NOMO-1 (cell line): Measurements from ENCODE around the gene THEMIS.
"Not testable (repeated sequence)": the region's sequence is repeated elsewhere in the genome, so short reads cannot be mapped to it uniquely, and the experiment has no call there.

Experiments used
- DNase-seq, 2 experiments: peaks; one replicate each; lab custom pipeline; 2025; ENCODE audit not compliant: unreplicated experiment in 2 of 2; lab: John Stamatoyannopoulos, UW

The THEMIS gene

DNA sequence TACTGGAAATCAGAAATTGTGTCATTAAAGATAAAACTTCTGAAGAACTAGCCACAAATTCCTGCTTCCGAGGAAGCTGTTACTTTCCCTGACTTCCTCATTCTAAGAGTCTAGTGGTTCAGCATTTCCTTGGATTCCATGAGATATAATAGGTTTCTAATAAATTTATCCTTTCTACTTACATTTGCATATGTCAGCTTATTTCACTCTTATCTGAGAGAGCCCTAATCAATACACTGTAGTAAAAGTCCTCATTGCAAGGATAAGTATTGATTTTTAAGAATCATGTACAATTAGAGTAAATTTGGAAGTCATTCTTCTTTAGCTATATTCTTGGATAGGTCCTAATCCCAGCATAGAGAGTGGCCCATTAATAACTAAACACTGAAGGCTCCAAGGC lies 16.9 kb upstream of the THEMIS start:
- no peak for DNase-seq

DNA sequence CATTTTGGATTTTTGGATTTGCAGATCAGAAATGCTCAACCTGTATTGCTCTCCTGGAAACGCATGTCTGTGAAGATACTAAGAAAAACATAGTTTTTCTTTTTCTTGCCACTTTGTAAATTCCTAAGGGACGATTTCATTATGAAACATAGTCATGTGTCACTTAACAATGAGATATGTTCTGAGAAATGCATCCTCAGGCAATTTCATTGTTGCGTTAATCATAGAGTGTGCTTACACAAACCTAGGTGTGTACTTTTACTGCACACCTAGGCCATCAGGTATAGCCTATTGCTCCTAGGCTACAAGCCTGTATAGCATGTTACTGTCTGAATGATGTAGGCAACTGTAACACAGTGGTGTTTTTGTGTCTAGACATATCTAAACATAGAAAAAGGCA lies 13.4 kb upstream of the THEMIS start:
- DNase-seq: no peak

DNA sequence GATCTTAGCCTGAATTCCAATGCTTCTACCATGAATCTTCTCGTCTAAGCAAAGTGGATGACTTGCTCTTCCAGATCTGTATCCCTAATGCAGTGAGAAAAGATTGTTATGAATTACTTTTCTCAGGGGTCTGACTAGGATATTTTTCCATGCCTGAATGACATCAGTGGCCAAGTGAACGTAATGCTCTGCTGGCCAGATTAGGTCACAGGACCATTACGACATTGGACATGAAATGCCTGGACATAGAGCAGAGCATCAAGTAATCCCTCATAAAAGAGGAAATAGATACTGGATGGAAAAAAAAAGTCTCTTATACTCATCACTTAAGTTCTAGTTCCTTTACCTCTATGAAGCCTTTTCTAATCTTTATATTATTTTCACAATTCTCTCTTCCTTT lies 12.1 kb upstream of the THEMIS start:
- no peak for DNase-seq

DNA sequence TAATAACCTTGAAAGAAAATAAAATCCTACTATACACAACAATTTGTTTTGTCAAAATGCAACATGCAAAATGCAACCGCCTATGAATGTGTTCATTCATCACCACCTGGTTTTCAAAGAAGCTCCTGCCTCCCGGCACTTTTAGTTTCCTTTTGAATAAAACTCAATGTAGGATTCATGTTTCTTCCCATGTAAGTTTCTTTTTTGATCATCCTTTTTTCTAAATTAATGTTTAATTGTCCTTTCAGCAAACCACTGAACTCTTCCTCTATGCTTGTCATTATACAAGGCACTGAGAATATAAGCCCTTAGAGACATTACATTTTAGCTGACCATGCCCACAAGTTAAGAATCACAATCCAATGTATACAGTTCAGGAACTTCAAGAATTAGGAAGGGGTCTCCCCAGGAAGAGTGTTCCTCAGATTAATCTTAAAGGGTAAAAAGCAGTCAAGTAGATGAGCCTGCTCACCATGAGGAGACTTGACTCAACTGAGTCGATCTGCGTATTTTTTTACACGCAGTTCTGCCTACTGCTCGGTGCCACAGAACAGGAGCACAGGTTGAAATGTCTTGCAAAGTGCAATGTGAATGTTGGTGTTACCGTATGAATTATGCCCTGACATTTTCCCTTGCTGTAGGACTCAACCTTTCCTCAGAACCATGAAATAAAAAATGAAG lies 7.2 kb upstream of the THEMIS start:
- no peak for DNase-seq

DNA sequence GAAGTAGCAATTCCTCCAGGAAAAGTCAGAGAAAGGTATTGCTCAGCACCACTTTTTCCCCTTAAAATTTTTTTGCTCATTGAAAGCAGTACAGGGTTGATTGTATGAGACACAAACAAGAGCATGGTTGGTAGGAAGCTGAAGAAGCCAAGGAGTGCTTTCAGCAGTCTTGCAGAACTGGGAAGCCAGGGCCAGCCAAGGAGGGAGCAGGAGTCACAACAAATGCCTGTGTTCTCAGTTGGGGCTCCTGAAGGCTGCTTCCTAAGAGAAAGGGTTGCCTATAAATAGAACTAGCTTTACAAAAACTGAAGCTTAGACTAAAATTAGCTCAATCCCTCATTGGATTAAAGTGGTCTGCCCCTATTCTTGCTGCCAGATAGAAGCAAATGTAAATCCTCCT lies 3.3 kb upstream of the THEMIS start:
- no peak for DNase-seq

DNA sequence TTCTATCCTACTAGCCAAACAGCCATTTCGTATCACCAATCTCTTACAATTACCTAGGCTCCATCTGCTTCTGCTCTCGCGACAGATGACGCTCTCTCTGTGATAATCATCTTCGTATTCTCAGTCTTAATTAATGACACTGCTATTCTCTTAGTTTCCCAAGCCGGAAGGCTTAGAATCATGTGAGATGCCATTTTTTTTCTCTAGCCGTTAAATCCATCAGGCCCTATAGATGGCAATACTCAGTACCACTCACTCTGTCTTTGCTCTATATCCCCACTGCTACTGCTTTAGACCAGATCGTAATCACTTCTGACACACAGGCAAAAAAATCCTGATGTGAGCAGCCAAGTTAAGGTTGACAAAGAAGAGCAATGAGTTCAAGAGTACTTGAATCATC lies 2.1 kb upstream of the THEMIS start:
- no peak for DNase-seq

DNA sequence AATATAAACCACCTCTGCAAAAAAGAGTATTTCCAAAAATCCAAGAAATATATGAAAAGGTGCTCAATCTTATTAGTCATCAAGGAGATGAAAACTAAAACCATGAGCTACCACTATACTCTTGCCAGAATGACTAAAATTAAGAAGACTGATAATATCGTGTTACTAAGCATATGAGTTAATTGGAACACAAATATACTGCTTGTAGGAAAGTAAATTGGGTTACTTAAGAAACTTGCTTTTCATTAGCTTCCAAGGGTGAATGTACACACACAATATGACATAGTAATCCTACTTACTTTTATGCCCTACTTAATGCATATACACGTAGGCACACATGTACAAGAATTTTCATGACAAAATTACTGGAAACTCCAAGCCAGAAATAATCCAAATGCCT lies 3.4 kb downstream of the THEMIS start:
- no peak for DNase-seq

DNA sequence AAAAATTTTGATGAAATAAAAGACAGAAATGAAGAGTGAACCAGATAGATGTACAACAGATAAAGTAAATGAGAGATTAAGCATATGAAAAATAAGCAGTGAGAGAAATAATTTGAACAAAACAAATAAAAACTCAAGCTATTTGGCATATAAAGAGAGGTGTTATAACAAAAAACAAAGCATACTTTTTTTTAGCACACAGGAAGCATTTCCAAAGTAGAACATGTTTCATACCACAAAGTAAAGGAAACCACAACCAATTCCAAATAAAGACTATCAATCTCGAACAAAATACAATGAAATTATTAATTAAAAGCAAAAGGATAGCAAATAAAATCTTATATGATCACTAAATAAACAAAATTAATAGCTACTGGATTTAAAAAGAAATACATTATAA lies 6.8 kb downstream of the THEMIS start:
- no peak for DNase-seq

DNA sequence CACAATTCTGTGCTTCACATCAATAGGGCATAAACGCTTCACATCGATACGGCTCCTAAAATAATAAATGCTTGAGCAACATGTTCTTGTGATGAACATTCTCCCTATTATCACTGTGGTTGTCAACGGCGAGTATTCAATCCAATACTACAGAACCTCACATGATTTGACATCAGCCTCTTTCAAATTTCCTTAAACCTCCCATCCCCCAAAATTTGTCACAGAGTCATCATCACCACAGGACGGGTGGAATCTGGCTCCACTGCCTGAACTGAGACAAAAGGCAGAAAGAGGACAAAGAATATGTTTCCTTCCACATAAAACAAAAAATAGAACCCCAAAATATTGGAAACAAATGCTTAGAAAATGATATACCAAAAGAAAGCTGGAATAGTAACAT lies 7.3 kb downstream of the THEMIS start:
- no peak for DNase-seq

DNA sequence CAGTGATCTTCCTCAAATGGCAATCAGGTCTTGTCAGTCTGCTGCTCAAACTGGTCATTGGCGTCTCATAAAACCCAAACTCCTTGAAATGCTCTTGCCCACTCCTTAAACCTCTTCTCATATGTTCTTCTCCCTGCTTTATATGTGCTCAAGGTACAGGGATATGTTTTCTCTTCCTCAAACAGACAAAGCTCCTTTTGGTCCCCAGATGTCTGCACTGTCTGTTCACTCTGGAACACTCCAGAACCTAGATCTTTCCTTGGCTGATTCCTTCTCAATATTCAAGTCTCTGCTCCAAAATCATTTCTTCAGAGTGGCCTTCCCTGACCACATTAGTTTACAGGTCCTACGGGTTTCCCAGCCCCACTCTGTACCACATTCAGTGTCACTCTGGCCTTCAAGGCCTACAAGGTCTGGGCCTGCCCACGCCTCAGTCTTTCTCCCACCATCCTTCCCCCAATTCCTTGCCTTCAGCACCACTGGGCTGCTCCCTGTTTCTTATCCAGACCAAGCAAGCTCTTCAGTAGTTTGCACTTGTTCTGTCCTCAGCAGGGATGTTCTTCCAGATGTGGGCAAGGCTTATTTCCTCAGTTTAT lies 9.0 kb downstream of the THEMIS start:
- DNase-seq: no peak

DNA sequence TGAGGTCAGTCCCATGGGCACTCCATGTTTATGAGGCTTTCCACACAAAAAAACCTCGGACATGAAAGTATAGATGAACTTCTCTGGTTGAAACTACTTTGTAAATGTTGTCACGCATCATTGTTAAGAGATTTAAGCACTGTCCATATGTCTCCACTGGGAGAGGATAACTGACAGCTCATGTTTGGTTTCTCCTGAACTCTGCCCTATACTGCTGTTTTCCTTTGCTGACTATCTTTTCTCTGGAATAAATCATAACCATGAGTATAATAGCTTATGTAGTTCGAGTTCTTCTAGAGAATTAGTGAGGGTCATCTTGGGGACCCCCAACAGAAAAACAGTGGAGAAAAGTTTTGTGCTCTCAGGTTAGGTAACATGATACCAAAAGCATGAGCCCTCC lies 14.3 kb downstream of the THEMIS start:
- no peak for DNase-seq

DNA sequence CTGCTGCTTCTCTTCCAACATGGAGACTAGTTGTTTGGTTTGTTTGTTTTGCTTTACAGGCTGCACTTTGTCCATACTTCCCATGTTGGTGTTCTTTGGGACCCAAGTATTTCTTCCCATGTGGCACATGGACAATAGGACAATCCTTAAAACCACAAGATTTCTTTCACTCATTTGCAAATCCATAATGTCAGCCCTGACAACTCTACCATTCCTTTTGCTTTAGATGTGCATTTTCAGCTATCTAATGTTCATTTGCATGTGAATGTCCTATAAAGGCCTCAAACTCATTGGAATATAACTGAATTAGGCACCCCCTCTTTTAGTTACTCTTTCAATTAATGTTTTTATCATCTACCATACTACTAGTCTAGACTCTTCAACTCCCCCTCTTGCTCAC lies 16.7 kb downstream of the THEMIS start:
- DNase-seq: no peak

DNA sequence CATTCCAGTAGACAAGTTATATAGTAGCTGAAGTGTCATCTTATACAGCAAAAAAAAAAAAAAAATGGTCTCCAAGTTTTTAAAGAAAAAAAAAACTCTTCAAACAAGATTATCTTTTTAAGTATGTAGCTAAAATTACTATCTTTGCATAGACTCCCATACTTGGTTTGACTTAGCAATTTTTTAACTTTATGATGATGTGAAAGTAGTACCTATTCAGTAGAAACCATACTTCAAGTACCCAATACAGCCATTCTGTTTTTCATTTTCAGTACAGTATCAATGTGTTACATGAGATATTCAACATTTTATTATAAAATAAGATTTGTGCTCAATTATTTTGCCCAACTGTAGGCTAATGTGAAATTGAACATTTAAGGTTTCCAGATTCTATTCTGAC lies 18.9 kb downstream of the THEMIS start:
- not testable (repeated sequence) for DNase-seq

DNA sequence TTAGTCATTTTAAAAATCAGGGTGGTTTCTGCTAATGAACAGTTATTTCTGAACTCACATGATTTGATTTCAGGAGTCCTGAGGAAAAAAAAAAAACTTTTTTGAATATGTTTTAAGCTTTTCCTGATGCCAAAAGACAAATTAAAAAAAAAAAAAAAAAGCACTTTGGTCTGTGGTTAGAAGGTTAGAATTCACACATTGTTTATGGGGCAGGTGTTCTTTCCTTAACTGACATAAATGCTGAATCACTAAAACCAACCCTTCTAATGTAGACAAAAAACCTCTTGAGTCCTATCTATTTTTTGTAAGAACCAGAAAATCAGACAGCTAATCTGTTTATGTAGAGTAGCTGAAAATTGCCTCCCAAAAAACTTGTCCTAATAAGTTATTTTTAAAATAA lies 20.4 kb downstream of the THEMIS start:
- DNase-seq: no peak

DNA sequence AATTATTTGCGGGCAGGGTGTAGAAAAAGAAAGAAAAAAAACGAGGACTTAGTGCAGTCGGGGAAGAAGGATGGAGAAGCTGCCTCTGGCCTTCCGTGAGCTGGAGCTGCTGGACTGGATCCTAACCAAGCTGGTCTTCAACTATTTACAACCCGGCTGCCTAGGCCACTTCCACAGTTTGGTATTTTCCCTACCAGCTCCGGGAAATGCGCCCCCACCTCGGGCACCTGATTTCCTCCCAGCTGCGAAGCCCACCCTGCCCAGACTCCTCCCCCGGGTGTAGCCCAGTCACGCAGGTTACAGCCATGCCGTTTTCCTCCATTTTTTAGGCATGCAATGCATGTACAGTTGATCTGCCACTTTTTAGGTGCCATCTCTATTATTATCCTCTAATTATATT lies 21.2 kb downstream of the THEMIS start:
- DNase-seq: no peak

DNA sequence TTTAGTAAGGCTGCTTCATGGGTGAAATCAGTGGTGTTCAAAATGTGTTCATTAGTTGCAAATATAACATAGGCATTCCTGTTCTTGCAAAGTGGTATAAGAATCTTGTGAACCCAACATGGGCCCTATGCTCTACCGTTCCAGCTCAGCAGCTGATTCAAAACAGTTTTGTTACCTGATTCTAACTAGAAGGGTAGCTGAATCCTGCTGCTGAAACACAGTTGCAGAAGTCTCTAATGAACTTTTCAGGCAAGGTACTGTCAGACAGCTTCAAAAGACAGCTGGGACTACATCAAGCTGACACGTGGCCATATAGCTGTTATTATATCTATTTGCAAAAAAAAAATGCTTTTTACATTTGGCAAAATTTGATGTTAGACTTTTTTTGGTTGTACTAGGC lies 22.7 kb downstream of the THEMIS start:
- no peak for DNase-seq

DNA sequence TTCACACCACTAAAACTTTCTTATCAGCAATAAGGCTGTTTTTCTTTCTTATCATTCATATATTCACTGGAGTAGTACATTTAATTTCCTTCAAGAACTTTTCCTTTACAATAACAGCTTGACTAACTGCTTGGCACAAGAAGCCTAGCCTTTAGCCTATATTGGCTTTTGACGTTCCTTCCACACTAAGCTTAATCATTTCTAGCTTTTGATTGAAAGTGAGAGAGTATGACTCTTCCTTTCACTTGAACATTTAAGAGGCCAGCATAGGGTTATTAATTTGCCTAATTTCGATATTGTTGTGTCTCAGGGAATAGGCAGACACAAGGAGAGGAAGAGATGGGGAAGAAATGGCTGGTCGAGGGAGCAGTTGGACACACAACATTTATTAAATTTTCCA lies 23.6 kb downstream of the THEMIS start:
- DNase-seq: no peak

DNA sequence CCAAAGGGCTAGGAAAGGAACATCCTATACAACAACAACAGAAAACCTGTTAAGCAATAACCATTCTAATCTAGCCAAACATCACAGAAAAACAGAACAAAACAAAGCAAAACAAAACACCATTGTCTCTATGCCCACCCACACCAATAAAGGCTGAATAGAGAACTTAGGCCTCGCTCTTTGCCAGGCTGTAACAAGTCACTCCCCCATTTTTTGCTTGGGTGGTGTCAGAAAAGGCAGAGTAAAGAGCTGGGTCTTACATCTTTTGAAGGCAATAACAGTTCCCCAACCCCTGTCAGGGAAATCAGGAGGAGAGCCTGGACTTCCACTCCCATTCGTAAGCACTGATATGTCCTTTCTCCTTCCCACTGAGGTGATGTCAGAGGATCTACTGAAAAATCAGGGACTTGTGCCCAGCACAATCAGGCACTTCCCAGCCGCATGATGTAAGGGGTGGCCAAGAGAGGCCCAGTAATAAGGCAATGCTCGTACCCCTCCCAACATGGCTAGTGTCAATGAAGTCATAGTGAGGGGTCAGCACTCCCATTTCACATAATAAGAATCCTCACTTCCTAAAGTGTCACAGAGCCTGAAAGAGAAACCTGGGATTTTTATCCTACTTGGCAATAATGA lies 31.0 kb downstream of the THEMIS start:
- no peak for DNase-seq

DNA sequence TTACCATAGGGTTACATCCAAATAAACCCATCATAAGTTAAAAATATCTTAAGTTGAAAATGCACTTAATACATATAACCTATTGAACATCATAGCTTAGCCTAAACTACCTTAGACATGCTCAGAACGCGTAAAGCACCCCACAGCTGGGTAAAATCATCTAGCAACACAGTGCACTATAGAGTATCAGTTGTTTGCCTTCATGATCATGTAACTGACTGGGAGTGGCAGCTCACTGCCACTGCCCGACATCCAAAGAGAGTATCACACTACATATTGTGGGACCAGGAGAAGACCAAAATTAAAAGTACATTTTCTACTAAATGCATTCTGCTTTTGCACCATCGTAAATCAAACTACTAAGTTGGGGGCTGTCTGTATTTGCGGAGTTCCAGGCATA lies 31.7 kb downstream of the THEMIS start:
- DNase-seq: no peak

DNA sequence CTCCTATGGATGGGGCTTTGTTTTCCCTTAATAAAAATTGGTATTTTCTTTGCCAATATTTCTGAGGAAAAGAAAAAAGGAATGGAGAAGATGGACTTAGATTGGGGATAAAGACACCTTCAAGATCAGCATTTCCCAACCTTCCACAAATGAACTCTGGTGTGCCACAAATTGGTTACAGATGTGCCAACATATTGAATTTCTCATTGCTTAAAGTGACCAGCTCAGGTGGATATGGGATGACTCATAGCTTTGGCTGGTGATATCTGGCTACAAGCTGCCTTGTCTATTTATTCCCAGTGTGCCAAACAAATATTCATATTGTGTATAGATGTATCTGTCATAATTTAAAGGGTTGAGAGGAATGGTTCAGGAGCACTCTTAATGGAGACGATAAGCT lies 32.5 kb downstream of the THEMIS start:
- no peak for DNase-seq

DNA sequence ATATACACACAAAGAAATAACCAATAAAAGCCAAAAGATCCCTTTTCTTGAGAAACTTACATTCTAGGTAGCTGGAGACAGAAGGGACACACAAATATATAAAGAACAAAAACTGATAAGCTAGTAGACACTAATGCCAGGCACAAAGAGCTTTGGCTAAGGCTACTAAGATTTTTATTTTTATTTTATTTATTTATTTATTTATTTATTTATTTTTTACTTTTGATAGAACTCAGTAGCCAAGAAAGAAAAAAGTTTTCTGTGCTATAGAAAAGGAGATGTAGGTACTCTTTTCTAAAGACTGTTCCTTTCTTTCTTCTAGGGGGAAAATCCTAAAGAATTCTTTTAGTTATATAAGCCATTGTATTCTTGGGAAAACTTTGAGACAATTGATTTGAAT lies 34.1 kb downstream of the THEMIS start:
- no peak for DNase-seq

DNA sequence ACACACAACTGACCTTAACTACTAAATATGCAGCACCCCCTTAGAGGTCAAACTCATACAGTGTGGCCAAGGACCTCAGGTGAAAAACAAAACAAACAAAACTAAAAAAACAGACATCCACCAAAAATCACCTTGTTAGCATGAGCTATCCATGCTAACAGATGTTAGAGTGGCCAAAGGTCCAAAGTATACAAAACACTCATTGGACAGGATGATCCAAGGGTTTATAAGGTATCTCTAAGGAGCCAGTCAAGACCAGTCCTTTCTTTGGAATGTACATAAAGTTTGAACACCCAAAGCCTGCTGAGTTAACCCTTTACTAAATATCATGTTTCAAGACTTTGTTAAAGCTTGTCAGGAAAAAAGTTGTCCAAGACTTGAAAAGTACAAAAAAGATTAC lies 35.8 kb downstream of the THEMIS start:
- no peak for DNase-seq

DNA sequence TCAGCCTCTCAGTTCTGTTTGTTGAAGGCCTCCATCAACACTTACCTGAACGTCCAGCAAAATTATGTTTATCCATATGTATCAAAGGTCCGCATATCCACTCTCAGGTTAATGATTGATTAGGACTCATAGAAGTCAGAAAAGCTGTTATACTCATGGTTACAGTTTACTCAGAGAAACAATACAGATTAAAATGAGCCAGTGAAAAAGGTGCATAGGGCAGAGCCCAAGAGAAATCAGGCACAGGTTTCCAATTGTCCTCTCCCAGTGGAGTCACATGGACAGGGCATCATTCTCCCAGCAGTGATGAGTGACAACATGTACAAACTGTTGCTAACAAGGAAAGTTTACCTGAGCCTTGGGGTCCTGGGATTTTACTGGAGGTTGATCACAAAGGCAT lies 36.2 kb downstream of the THEMIS start:
- DNase-seq: no peak
